ENCODE results near the gene KCNA5. TPM values are rescaled to one million over a fixed set of nuclear protein-coding genes. Genes with fewer than 3 reads are reported as not detected.

Gene KCNA5
- polyA plus RNA-seq, 3 donors = not detected

DNA sequence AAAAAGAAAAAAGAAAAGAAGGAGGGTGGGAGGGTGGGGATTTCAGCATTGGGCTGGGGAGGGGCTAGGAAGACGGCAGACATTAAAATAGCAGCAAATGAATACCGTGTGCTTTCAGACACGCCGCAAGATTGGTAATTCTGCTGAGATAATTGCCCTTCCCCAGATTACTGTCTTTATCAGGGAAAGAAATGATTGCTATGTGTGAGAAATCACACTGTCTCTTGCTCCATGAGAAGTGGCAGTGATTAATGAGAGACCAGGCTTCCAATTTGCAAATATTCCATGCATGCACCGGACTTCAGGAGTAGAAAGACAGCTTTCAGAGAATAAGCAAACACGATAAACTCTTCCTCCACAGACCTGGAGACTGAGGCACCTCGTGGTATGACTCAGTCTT is 7.6 kb upstream of the KCNA5 start:
- WGBS (ENCODE audit: insufficient coverage) = 88% methylated on average over 3 of the region's 7 CpGs
- no peaks in the 10 kb centered on the region for H3K36me3 ChIP-seq (replicated peaks in 1 of 2; ENCODE audit: control insufficient read depth in 1 of 2, insufficient read depth in 2 of 2, low read length in 2 of 2)
- TF ChIP-seq CTCF (IDR thresholded peaks at IDR 0.05) = no peak
- Mint-ChIP-seq H3K9me3 (peaks cover 0 to 2% (median 0%) of the 10 kb centered on the region in 7 donors), H3K36me3 (no peaks in the 10 kb centered on the region), H3K27ac (no peak overlapping the region), H3K4me1 (peaks cover 2% of the 10 kb centered on the region), H3K27me3 (ENCODE audit: low read depth in 3 of 3) (peaks cover 22 to 31% (median 25%) of the 10 kb centered on the region in 3 donors), H3K4me3 (no peak overlapping the region)
- no peak overlapping the region for H3K27ac ChIP-seq (ENCODE audit: low read depth in 1 of 2, low read length in 2 of 2)
- H3K79me2 ChIP-seq (ENCODE audit: insufficient read depth, low read length) = no peaks in the 10 kb centered on the region
- peaks cover 18 to 27% of the 10 kb centered on the region in 2 donors for H3K27me3 ChIP-seq (ENCODE audit: control insufficient read depth in 2 of 2, insufficient read depth in 2 of 2, low read length in 2 of 2)
- H3K4me2 ChIP-seq (replicated peaks; ENCODE audit: extremely low read depth, low read length, poor library complexity, severe bottlenecking) = no peak overlapping the region
- no peak overlapping the region for H3K4me3 ChIP-seq (replicated peaks in 1 of 3; ENCODE audit: low read depth in 2 of 3, low read length in 3 of 3)
- intact Hi-C loops (cut with micrococcal nuclease) = no loop called here
- H3K9me3 ChIP-seq (replicated peaks in 1 of 2; ENCODE audit: control insufficient read depth in 1 of 2, insufficient read depth in 1 of 2, low read length in 2 of 2) = no peaks in the 10 kb centered on the region
- no peak for DNase-seq
- no peaks in the 10 kb centered on the region for H3K4me1 ChIP-seq (ENCODE audit: control insufficient read depth in 1 of 2, insufficient read depth in 2 of 2, low read length in 2 of 2)
- no peak overlapping the region for H3K9ac ChIP-seq (ENCODE audit: insufficient read depth, low read length, poor library complexity, severe bottlenecking)
- H4K20me1 ChIP-seq (ENCODE audit: insufficient read depth, low read length) = no peaks in the 10 kb centered on the region
- H2AFZ ChIP-seq (ENCODE audit: insufficient read depth, low read depth, low read length, poor library complexity, severe bottlenecking) = no peak overlapping the region

- no peak for TF ChIP-seq CTCF (IDR thresholded peaks at IDR 0.05)
- H3K27me3 Mint-ChIP-seq (ENCODE audit: low read depth in 3 of 3) = peaks cover 33 to 48% (median 34%) of the 10 kb centered on the region in 3 donors
- Histone ChIP-seq H3K4me2 (replicated peaks; ENCODE audit: extremely low read depth, low read length, poor library complexity, severe bottlenecking) (no peak overlapping the region), H3K9ac (ENCODE audit: insufficient read depth, low read length, poor library complexity, severe bottlenecking) (no peak overlapping the region), H3K9me3 (replicated peaks in 1 of 2; ENCODE audit: control insufficient read depth in 1 of 2, insufficient read depth in 1 of 2, low read length in 2 of 2) (no peaks in the 10 kb centered on the region), H3K4me3 (replicated peaks in 1 of 3; ENCODE audit: low read depth in 2 of 3, low read length in 3 of 3) (no peak overlapping the region), H3K79me2 (ENCODE audit: insufficient read depth, low read length) (no peaks in the 10 kb centered on the region), H3K27ac (ENCODE audit: low read depth in 1 of 2, low read length in 2 of 2) (no peak overlapping the region), H3K36me3 (replicated peaks in 1 of 2; ENCODE audit: control insufficient read depth in 1 of 2, insufficient read depth in 2 of 2, low read length in 2 of 2) (no peaks in the 10 kb centered on the region), H2AFZ (ENCODE audit: insufficient read depth, low read depth, low read length, poor library complexity, severe bottlenecking) (no peak overlapping the region), H4K20me1 (ENCODE audit: insufficient read depth, low read length) (no peaks in the 10 kb centered on the region), H3K27me3 (ENCODE audit: control insufficient read depth in 2 of 2, insufficient read depth in 2 of 2, low read length in 2 of 2) (peaks cover 31 to 45% of the 10 kb centered on the region in 2 donors), H3K4me1 (ENCODE audit: control insufficient read depth in 1 of 2, insufficient read depth in 2 of 2, low read length in 2 of 2) (no peaks in the 10 kb centered on the region)
- H3K9me3 Mint-ChIP-seq = peaks cover 0 to 4% (median 3%) of the 10 kb centered on the region in 7 donors
- intact Hi-C loops (cut with micrococcal nuclease) = no loop called here
- H3K4me3 Mint-ChIP-seq = no peak overlapping the region
- WGBS (ENCODE audit: insufficient coverage) = 93% methylated on average over 4 of the region's 9 CpGs
- H3K4me1 Mint-ChIP-seq = peaks cover 2% of the 10 kb centered on the region
- no peak overlapping the region for H3K27ac Mint-ChIP-seq
- H3K36me3 Mint-ChIP-seq = no peaks in the 10 kb centered on the region
- DNase-seq = no peak
Measured at GRCh38 chr12:5037795-5038357, 5.8 kb upstream of the KCNA5 start.

Data from CD14-positive monocyte (primary cell).